GM21423 (cell line): Measurements from ENCODE around the gene ZNF625.
"Not testable (repeated sequence)": the region's sequence is repeated elsewhere in the genome, so short reads cannot be mapped to it uniquely, and the experiment has no call there.

Source experiments
- ATAC-seq: cut with Tn5 transposase; IDR thresholded peaks from one replicate; pipeline ENCODE4 v1.9.1; 2021; ENCODE audit warnings: mild to moderate bottlenecking, moderate library complexity; ENCODE audit not compliant: unreplicated experiment

ZNF625 gene

GRCh38 chr19:12139269-12139668 lies 17.3 kb downstream of the ZNF625 start:
- ATAC-seq: no peak

GRCh38 chr19:12137221-12137940 lies 19.2 kb downstream of the ZNF625 start:
- no peak for ATAC-seq

- ATAC-seq: no peak
These were observed 23.5 kb downstream of the ZNF625 start for GRCh38 chr19:12133069-12133468.

- ATAC-seq: no peak
These were observed 29.8 kb downstream of the ZNF625 start for GRCh38 chr19:12126707-12127106.

- ATAC-seq: no peak
These were observed 39.1 kb downstream of the ZNF625 start for GRCh38 chr19:12117201-12117970.

- no peak for ATAC-seq
These were observed 43.4 kb downstream of the ZNF625 start for GRCh38 chr19:12113121-12113520.

GRCh38 chr19:12112701-12113100 lies 43.8 kb downstream of the ZNF625 start:
- no peak for ATAC-seq

- ATAC-seq: no peak
These were observed 44.4 kb downstream of the ZNF625 start for GRCh38 chr19:12111943-12112637.

GRCh38 chr19:12111176-12111575 lies 45.4 kb downstream of the ZNF625 start:
- ATAC-seq: no peak

GRCh38 chr19:12103909-12104308 lies 52.6 kb downstream of the ZNF625 start:
- not testable (repeated sequence) for ATAC-seq

- ATAC-seq: no peak
These were observed 58.5 kb downstream of the ZNF625 start for GRCh38 chr19:12098040-12098439.

- ATAC-seq: no peak
These were observed 61.3 kb downstream of the ZNF625 start for GRCh38 chr19:12095111-12095790.
